Stomach (tissue), 4 donors: ENCODE data around the gene SSTR4.

Experiments
- CTCF ChIP-seq, 7 experiments: fragments of 450-650 bp in 4 of 7; fragments of 200-600 bp in 3 of 7; sonication (generic) in 3 of 7; IDR thresholded peaks; one replicate each; pipeline ENCODE4 v1.5.1; 2016 to 2019; ENCODE audit warnings: antibody characterized with exemption in 7 of 7, control low read depth in 2 of 7, mild to moderate bottlenecking in 1 of 7
- POLR2A ChIP-seq, 4 donors: fragments of 450-650 bp; IDR thresholded peaks; one replicate each; pipeline ENCODE4 v1.6.1; 2016; ENCODE audit warnings: antibody characterized with exemption in 4 of 4, control low read depth in 2 of 4, mild to moderate bottlenecking in 1 of 4, moderate library complexity in 1 of 4

GRCh38 chr20:23046431-23046830 is 11.3 kb downstream of the SSTR4 start:
- TF ChIP-seq CTCF (IDR thresholded peaks at IDR 0.05) (no peak), POLR2A (IDR thresholded peaks at IDR 0.05) (no peak)
